Osteoblast (primary cell): ENCODE data around the gene CD226. TPM values are rescaled to one million over a fixed set of nuclear protein-coding genes. Genes with fewer than 3 reads are reported as not detected.

Source experiments
- DNase-seq: peaks from one replicate; pipeline ENCODE4 v3.0.0; 2011; ENCODE audit warnings: low spot score, mixed read lengths; ENCODE audit not compliant: insufficient read length; ENCODE audit errors: missing footprints
- H2AFZ ChIP-seq: 2 replicates; pipeline ENCODE4 v1.6.0; 2011; ENCODE audit warnings: mild to moderate bottlenecking, low read length
- H3K27ac ChIP-seq: 2 replicates; pipeline ENCODE4 v1.5.1; 2011; ENCODE audit warnings: mild to moderate bottlenecking, low read depth, low read length, moderate library complexity
- H3K27me3 ChIP-seq: 2 replicates; pipeline ENCODE4 v1.6.0; 2012; ENCODE audit warnings: mild to moderate bottlenecking, control low read depth, inconsistent platforms, low read length, moderate library complexity; ENCODE audit not compliant: insufficient read depth
- H3K36me3 ChIP-seq: 2 replicates; pipeline ENCODE4 v1.5.1; 2011; ENCODE audit warnings: mild to moderate bottlenecking, low read length, control low read depth, moderate library complexity; ENCODE audit not compliant: insufficient read depth
- H3K4me1 ChIP-seq: 2 replicates; pipeline ENCODE4 v1.5.1; 2011; ENCODE audit warnings: mild to moderate bottlenecking, low read length, control low read depth, moderate library complexity; ENCODE audit not compliant: insufficient read depth
- H3K4me2 ChIP-seq: 2 replicates; pipeline ENCODE4 v1.6.0; 2011; ENCODE audit warnings: mild to moderate bottlenecking, low read length; ENCODE audit not compliant: insufficient read depth
- H3K4me3 ChIP-seq: fragments of 200-600 bp; sonication (generic); 3 replicates; pipeline ENCODE4 v1.5.1; 2012; ENCODE audit warnings: mild to moderate bottlenecking, low read length, inconsistent platforms; ENCODE audit not compliant: insufficient read depth
- H3K79me2 ChIP-seq: 2 replicates; pipeline ENCODE4 v1.6.0; 2012; ENCODE audit warnings: mild to moderate bottlenecking, low read length, control low read depth, inconsistent platforms; ENCODE audit not compliant: insufficient read depth
- H3K9me3 ChIP-seq: 2 replicates; pipeline ENCODE4 v1.5.1; 2011; ENCODE audit warnings: low read depth, low read length, control low read depth
- H4K20me1 ChIP-seq: 2 replicates; pipeline ENCODE4 v1.6.0; 2012; ENCODE audit warnings: mild to moderate bottlenecking, low read length, control low read depth; ENCODE audit not compliant: insufficient read depth
- total RNA-seq: library from RNA; depleted of rRNA; stranded (reverse); fragments of >200 nt; gene quantifications from 2 replicates; pipeline ENCODE4 v1.2.3, GENCODE V29; 2012
- TF ChIP-seq, protein P1 (sequence below): IDR thresholded peaks from 2 replicates; pipeline ENCODE4 v1.5.1; 2011; ENCODE audit warnings: mild to moderate bottlenecking, low read depth, low read length, moderate library complexity; ENCODE audit errors: extremely low read depth

CD226 gene
- total RNA-seq, 1 donor, result 0.36 TPM

DNA sequence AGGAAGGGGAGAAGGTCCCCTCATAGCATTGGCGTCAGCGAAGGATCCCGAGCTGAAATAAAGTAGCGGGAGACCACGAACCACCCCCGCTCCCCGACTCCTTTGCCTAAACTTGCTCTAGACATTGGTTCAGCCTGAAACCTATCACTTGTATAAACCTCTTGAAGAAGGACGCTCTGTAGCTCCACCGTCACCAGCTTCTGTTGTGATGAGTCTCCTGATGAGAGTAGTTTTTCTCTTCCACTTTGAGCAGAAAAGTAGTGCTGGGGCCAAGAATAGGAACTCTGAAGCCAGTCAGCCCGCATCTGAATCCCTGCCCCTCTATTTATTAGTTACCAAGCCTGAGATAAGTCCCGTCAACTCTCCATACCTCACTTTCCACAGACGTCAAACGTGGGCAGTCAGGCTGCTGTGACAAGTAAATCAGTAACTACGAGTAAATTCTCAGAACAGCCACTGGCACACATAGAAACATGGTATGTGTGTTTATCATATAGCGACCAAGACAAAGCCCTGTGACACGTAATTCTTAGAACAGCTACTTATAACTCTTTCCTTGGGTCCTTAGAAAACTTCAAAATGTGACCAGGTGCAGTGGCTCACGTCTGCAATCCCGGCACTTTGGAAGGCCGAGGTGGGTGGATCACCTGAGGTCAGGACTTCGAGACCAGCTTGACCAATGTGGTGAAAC, 61.7 kb downstream of the CD226 start:
- Histone ChIP-seq H3K79me2 (no peaks in the 10 kb centered on the region), H3K36me3 (no peaks in the 10 kb centered on the region), H3K27me3 (no peaks in the 10 kb centered on the region), H3K9me3 (no peaks in the 10 kb centered on the region), H3K4me3 (no peak overlapping the region), H4K20me1 (no peaks in the 10 kb centered on the region), H3K4me1 (peaks cover 4% of the 10 kb centered on the region), H3K4me2 (no peak overlapping the region), H3K27ac (no peak overlapping the region), H2AFZ (no peak overlapping the region)
- DNase-seq, result no peak
- TF ChIP-seq, protein P1, sequence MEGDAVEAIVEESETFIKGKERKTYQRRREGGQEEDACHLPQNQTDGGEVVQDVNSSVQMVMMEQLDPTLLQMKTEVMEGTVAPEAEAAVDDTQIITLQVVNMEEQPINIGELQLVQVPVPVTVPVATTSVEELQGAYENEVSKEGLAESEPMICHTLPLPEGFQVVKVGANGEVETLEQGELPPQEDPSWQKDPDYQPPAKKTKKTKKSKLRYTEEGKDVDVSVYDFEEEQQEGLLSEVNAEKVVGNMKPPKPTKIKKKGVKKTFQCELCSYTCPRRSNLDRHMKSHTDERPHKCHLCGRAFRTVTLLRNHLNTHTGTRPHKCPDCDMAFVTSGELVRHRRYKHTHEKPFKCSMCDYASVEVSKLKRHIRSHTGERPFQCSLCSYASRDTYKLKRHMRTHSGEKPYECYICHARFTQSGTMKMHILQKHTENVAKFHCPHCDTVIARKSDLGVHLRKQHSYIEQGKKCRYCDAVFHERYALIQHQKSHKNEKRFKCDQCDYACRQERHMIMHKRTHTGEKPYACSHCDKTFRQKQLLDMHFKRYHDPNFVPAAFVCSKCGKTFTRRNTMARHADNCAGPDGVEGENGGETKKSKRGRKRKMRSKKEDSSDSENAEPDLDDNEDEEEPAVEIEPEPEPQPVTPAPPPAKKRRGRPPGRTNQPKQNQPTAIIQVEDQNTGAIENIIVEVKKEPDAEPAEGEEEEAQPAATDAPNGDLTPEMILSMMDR, result no peak

GRCh38 chr18:69885355-69885754, 62.3 kb downstream of the CD226 start:
- Histone ChIP-seq H3K9me3 (no peaks in the 10 kb centered on the region), H4K20me1 (no peaks in the 10 kb centered on the region), H2AFZ (no peak overlapping the region), H3K36me3 (no peaks in the 10 kb centered on the region), H3K27me3 (no peaks in the 10 kb centered on the region), H3K79me2 (no peaks in the 10 kb centered on the region), H3K4me1 (peaks cover 4% of the 10 kb centered on the region), H3K4me3 (no peak overlapping the region), H3K4me2 (no peak overlapping the region), H3K27ac (no peak overlapping the region)
- DNase-seq, result no peak
- TF ChIP-seq, protein P1, result no peak

DNA sequence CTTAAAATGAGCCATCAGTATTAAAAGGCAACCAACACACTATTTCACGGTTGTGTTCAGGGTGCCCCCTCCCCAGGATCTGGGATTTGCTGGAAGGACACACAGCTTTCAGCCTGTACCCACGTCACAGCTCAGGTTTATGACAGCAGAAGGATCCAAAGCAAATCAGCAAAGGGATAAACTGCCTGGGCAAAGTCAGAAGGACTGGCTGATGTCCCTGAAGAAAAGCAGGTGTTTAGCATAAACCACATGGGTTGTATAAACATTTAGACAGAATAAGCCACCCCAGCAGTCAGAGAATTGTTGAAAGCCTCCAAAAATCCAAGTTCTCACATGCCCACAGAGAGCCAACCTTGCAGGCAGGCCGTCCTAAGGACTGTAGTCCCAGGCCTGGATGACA, 63.9 kb downstream of the CD226 start:
- Histone ChIP-seq H3K36me3 (no peaks in the 10 kb centered on the region), H3K4me3 (no peak overlapping the region), H4K20me1 (no peaks in the 10 kb centered on the region), H3K4me2 (no peak overlapping the region), H3K79me2 (no peaks in the 10 kb centered on the region), H3K27ac (no peak overlapping the region), H2AFZ (no peak overlapping the region), H3K27me3 (no peaks in the 10 kb centered on the region), H3K4me1 (peaks cover 4% of the 10 kb centered on the region), H3K9me3 (no peaks in the 10 kb centered on the region)
- TF ChIP-seq, protein P1, result no peak
- DNase-seq, result no peak

- H4K20me1 ChIP-seq, result no peaks in the 10 kb centered on the region
- peaks cover 4% of the 10 kb centered on the region for H3K4me1 ChIP-seq
- no peaks in the 10 kb centered on the region for H3K9me3 ChIP-seq
- H3K27ac ChIP-seq, result no peak overlapping the region
- no peak overlapping the region for H3K4me2 ChIP-seq
- no peak overlapping the region for H3K4me3 ChIP-seq
- DNase-seq, result no peak
- H3K79me2 ChIP-seq, result no peaks in the 10 kb centered on the region
- H2AFZ ChIP-seq, result no peak overlapping the region
- no peaks in the 10 kb centered on the region for H3K36me3 ChIP-seq
- TF ChIP-seq, protein P1, result no peak
- H3K27me3 ChIP-seq, result no peaks in the 10 kb centered on the region
These were observed 64.6 kb downstream of the CD226 start for GRCh38 chr18:69882965-69883668.
